HCT116 (cell line): ENCODE data around the gene HRH2. TPM values are rescaled to one million over a fixed set of nuclear protein-coding genes. Genes with fewer than 3 reads are reported as not detected.

Experiments used
- ATAC-seq: fragments of 200-7000 bp; cut with Tn5 transposase; 2 replicates; pipeline ENCODE4 v1.9.1; 2020; ENCODE audit warnings: mild to moderate bottlenecking, moderate library complexity
- BruUV-seq: library from RNA; stranded (reverse); fragments of 400-500 nt; replicated peaks from 2 replicates; lab custom pipeline; 2021; lab: Mats Ljungman, UMichigan
- CTCF ChIA-PET: fragments of 300-600 bp; sonication (Branson Sonifier 250); formaldehyde crosslinking; loops from one replicate; lab custom pipeline; 2021; ENCODE audit warnings: antibody characterized with exemption; lab: Charles Lee
- POLR2A ChIA-PET: fragments of 300-600, 350-600 bp; sonication (Branson Sonifier 250); formaldehyde crosslinking; loops from one replicate; lab custom pipeline; 2021; ENCODE audit warnings: antibody characterized with exemption; lab: Charles Lee
- RAD21 ChIA-PET, 2 experiments: fragments of 300-600 bp; sonication (Branson Sonifier 250); formaldehyde crosslinking; loops; one replicate each; lab custom pipeline; 2023; ENCODE audit warnings: low total read pairs in 2 of 2; ENCODE audit not compliant: uncharacterized antibody in 2 of 2, unreplicated experiment in 2 of 2, low non-redundant PET in 1 of 2; lab: Charles Lee
- DNase-seq: peaks from one replicate; pipeline ENCODE4 v3.0.0-alpha.2; 2010; ENCODE audit warnings: low read depth, low spot score
- H2AFZ ChIP-seq: fragments of 200-600 bp; shearing (Covaris generic), sonication (generic); 2 replicates; pipeline ENCODE4 v1.6.1; 2017; ENCODE audit warnings: low read depth, mixed run types, mixed read lengths, antibody characterized with exemption, low read length; ENCODE audit not compliant: poor library complexity, severe bottlenecking
- H3K27ac ChIP-seq: 2 replicates; pipeline ENCODE4 v1.5.1; 2012; ENCODE audit warnings: low read depth, low read length
- H3K27me3 ChIP-seq: fragments of 200-600 bp; sonication (generic); 2 replicates; pipeline ENCODE4 v1.6.1; 2016; ENCODE audit warnings: mixed run types, low read length, mixed read lengths; ENCODE audit not compliant: insufficient read depth
- H3K36me3 ChIP-seq, 2 experiments: fragments of 200-500 bp in 1 of 2; fragments of 200-600 bp in 1 of 2; sonication (Bioruptor generic) in 1 of 2; sonication (generic) in 1 of 2; 2 replicates each; pipeline versions ENCODE4 v1.5.1 to v1.6.1; 2014 to 2016; ENCODE audit warnings: low read length in 2 of 2, inconsistent platforms in 1 of 2, mixed read lengths in 1 of 2, mixed run types in 1 of 2; ENCODE audit not compliant: insufficient read depth in 2 of 2, control insufficient read depth in 1 of 2
- H3K4me1 ChIP-seq, 2 experiments: fragments of 200-600 bp in 1 of 2; sonication (generic) in 1 of 2; 2 replicates each; pipeline versions ENCODE4 v1.5.1 to v1.6.1; 2012 to 2017; ENCODE audit warnings: low read length in 2 of 2, inconsistent platforms in 1 of 2, mild to moderate bottlenecking in 1 of 2, mixed read lengths in 1 of 2, mixed run types in 1 of 2, moderate library complexity in 1 of 2; ENCODE audit not compliant: insufficient read depth in 2 of 2, control insufficient read depth in 1 of 2
- H3K4me2 ChIP-seq: fragments of 200-600 bp; sonication (generic); 2 replicates; pipeline ENCODE4 v1.6.1; 2017; ENCODE audit warnings: mixed run types, low read length, mixed read lengths
- H3K4me3 ChIP-seq, 2 experiments: fragments of 200-600 bp in 1 of 2; sonication (generic) in 1 of 2; replicated peaks in 1 of 2; 2 replicates each; pipeline ENCODE4 v1.5.1; 2011 to 2016; ENCODE audit warnings: low read length in 2 of 2, control low read depth in 1 of 2, low read depth in 1 of 2, mild to moderate bottlenecking in 1 of 2, mixed read lengths in 1 of 2, mixed run types in 1 of 2
- H3K79me2 ChIP-seq: fragments of 200-600 bp; sonication (generic); 2 replicates; pipeline ENCODE4 v1.6.1; 2017; ENCODE audit warnings: mild to moderate bottlenecking, mixed run types, low read length, moderate library complexity, mixed read lengths; ENCODE audit not compliant: insufficient read depth
- H3K9ac ChIP-seq: fragments of 200-600 bp; sonication (generic); 2 replicates; pipeline ENCODE4 v1.6.1; 2016; ENCODE audit warnings: low read length, mixed read lengths
- H3K9me2 ChIP-seq: fragments of 200-600 bp; sonication (generic), shearing (Covaris generic); 2 replicates; pipeline ENCODE4 v1.6.1; 2017; ENCODE audit warnings: mixed run types, mild to moderate bottlenecking, moderate library complexity; ENCODE audit not compliant: insufficient read depth
- H3K9me3 ChIP-seq, 2 experiments: fragments of 200-500 bp in 1 of 2; fragments of 200-600 bp in 1 of 2; sonication (Bioruptor generic) in 1 of 2; sonication (generic) in 1 of 2; 2 replicates each; pipeline ENCODE4 v1.6.1; 2014 to 2017; ENCODE audit warnings: low read length in 2 of 2, mixed read lengths in 2 of 2, inconsistent platforms in 1 of 2, low read depth in 1 of 2, mild to moderate bottlenecking in 1 of 2, mixed run types in 1 of 2, moderate library complexity in 1 of 2; ENCODE audit not compliant: control insufficient read depth in 1 of 2, insufficient read depth in 1 of 2
- H4K20me1 ChIP-seq: fragments of 200-600 bp; sonication (generic), shearing (Covaris generic); 2 replicates; pipeline ENCODE4 v1.6.1; 2017; ENCODE audit warnings: mixed run types, mild to moderate bottlenecking, moderate library complexity; ENCODE audit not compliant: insufficient read depth
- ATF3 ChIP-seq: IDR thresholded peaks from 2 replicates; pipeline ENCODE4 v1.6.1; 2012
- ELF1 ChIP-seq: IDR thresholded peaks from 2 replicates; pipeline ENCODE4 v1.6.1; 2012; ENCODE audit warnings: low read depth, borderline replicate concordance
- FOSL1 ChIP-seq: IDR thresholded peaks from 2 replicates; pipeline ENCODE4 v1.6.1; 2012; ENCODE audit warnings: low read depth
- POLR2AphosphoS5 ChIP-seq: IDR thresholded peaks from 2 replicates; pipeline ENCODE4 v1.6.1; 2011; ENCODE audit warnings: mild to moderate bottlenecking, low read depth, low read length, moderate library complexity
- SRF ChIP-seq: IDR thresholded peaks from 2 replicates; pipeline ENCODE4 v1.6.1; 2012; ENCODE audit warnings: low read depth
- ZBTB33 ChIP-seq: IDR thresholded peaks from 2 replicates; pipeline ENCODE4 v1.6.1; 2011; ENCODE audit warnings: mild to moderate bottlenecking, low read length, moderate library complexity; ENCODE audit not compliant: insufficient replicate concordance; ENCODE audit errors: extremely low read depth
- intact Hi-C: fragments of 100-400 bp; cut with micrococcal nuclease; formaldehyde crosslinking; loops from 2 replicates; pipeline ENCODE4 v1.10.0; 2022
- total RNA-seq: library from RNA; stranded (reverse); gene quantifications from one replicate; pipeline ENCODE4 v1.2.1, GENCODE V29; 2021; ENCODE audit not compliant: unreplicated experiment

HRH2 gene
- total RNA-seq, 1 experiment from 2014 or later = 0.12 TPM

- Histone ChIP-seq H3K9ac (no peak overlapping the region), H3K9me3 (no peaks in the 10 kb centered on the region), H3K36me3 (no peaks in the 10 kb centered on the region), H3K9me2 (no peaks in the 10 kb centered on the region), H2AFZ (no peak overlapping the region)
- no peak for ATAC-seq
- intact Hi-C loops = no loop called here
- CTCF ChIA-PET = no interaction called here
- POLR2A ChIA-PET = no interaction called here
- no peak for TF ChIP-seq FOSL1
- TF ChIP-seq ELF1 = no peak
- TF ChIP-seq ATF3 = no peak
- no peak for TF ChIP-seq POLR2AphosphoS5
- TF ChIP-seq SRF = no peak
- TF ChIP-seq, all 23 proteins: peak for 0
- no peaks in the 10 kb centered on the region for H3K79me2 ChIP-seq
- DNase-seq = no peak
- no peaks in the 10 kb centered on the region for H3K4me1 ChIP-seq
- RAD21 ChIA-PET = no interaction called here
- H4K20me1 ChIP-seq = no peaks in the 10 kb centered on the region
- H3K4me3 ChIP-seq = no peak overlapping the region
- no peak overlapping the region for H3K4me2 ChIP-seq
- no peak overlapping the region for H3K27ac ChIP-seq
- BruUV-seq = no TSS peak
- H3K27me3 ChIP-seq = no peaks in the 10 kb centered on the region
These were observed 37.3 kb upstream of the HRH2 start for GRCh38 chr5:175620527-175620926.

- no peaks in the 10 kb centered on the region for H3K27me3 ChIP-seq
- no peak overlapping the region for H2AFZ ChIP-seq
- H3K4me1 ChIP-seq = no peaks in the 10 kb centered on the region
- no peak for DNase-seq
- no peak overlapping the region for H3K4me2 ChIP-seq
- ChIA-PET CTCF (no interaction called here), POLR2A (no interaction called here), RAD21 (no interaction called here)
- BruUV-seq = no TSS peak
- no peaks in the 10 kb centered on the region for H3K79me2 ChIP-seq
- no peak overlapping the region for H3K4me3 ChIP-seq
- TF ChIP-seq ZBTB33 = no peak
- H3K9me3 ChIP-seq = no peaks in the 10 kb centered on the region
- H3K36me3 ChIP-seq = no peaks in the 10 kb centered on the region
- no peak for ATAC-seq
- H4K20me1 ChIP-seq = no peaks in the 10 kb centered on the region
- intact Hi-C loops = no loop called here
- no peak overlapping the region for H3K9ac ChIP-seq
- no peaks in the 10 kb centered on the region for H3K9me2 ChIP-seq
- no peak overlapping the region for H3K27ac ChIP-seq
These were observed 35.9 kb upstream of the HRH2 start for GRCh38 chr5:175621971-175622370.
